ENCODE results near the gene MOGAT3.

DNA sequence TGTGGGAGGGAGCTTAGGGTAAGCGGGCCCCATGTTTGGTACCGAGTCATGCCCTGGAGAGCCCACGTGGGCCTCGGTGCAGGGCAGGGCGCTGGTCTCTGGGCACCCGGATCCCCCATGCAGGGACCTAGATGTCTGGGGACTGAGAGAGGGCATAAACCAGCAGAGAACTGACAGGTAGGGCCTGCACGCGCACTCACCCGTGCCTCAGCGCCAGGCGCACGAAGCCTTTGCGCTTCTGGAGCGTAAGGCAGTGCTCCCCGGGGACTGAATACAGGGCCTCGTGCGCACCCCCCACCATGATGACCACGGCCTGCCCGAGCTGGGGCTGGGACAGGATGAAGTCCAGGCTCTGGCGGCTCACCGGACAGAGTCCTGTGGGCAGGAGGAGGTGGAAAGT, 2.8 kb downstream of the MOGAT3 start:
- TF ChIP-seq, protein P1, sequence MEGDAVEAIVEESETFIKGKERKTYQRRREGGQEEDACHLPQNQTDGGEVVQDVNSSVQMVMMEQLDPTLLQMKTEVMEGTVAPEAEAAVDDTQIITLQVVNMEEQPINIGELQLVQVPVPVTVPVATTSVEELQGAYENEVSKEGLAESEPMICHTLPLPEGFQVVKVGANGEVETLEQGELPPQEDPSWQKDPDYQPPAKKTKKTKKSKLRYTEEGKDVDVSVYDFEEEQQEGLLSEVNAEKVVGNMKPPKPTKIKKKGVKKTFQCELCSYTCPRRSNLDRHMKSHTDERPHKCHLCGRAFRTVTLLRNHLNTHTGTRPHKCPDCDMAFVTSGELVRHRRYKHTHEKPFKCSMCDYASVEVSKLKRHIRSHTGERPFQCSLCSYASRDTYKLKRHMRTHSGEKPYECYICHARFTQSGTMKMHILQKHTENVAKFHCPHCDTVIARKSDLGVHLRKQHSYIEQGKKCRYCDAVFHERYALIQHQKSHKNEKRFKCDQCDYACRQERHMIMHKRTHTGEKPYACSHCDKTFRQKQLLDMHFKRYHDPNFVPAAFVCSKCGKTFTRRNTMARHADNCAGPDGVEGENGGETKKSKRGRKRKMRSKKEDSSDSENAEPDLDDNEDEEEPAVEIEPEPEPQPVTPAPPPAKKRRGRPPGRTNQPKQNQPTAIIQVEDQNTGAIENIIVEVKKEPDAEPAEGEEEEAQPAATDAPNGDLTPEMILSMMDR (IDR thresholded peaks at IDR 0.05): no peak
- no peak for TF ChIP-seq POLR2A (IDR thresholded peaks at IDR 0.05)

All from uterus (tissue), 2 donors.